ENCODE measurements around the gene ACOX1. TPM values are rescaled to one million over a fixed set of nuclear protein-coding genes. Genes with fewer than 3 reads are reported as not detected.
A peak's percentile ranks its signal among the peaks of the same experiment; 100 is the strongest.

The ACOX1 gene
- total RNA-seq, 1 experiment from 2014 or later: 40.9 TPM

DNA sequence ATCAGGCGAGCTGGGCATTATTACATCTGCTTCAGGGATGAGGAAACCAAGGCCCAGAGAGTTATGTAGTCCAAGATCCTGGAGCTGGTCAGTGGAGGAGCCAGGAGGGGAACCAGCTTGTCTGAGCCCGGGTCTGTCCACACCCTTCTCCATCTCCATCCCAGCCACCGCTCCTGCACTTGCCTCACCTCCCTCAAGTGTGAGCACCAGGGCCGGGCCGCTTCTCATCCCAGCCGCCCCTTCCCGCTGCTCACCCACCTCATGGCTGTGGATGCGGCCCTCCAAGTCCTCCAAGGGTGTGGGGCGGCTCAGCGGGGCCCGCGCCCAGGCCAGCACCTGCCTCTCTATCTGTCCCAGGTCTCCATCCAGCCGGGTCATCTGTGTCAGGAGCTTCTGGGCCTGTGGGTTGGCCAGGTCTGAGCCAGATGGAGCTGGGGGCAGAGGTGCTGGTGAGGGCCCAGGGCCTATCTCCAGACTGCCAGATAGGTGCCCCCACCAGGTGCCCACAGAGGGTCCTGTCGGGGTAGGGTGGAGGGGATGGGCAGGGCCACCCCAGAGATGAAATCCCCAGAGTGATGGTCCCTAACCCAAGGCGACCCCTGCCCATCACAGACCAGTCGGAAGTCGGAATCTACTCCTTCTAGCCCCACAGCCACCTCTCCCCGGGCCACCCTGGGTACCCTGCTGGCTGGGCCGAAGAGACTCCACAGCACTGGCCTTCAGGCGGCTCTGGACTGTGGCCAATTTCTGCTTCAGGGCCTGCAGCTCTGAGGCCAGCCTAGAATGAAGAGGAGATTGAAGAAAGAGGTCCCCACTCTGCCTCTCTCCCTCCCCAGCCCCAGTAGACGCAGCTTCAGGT, 38.7 kb upstream of the ACOX1 start (continued):
- TF ChIP-seq, protein P1, sequence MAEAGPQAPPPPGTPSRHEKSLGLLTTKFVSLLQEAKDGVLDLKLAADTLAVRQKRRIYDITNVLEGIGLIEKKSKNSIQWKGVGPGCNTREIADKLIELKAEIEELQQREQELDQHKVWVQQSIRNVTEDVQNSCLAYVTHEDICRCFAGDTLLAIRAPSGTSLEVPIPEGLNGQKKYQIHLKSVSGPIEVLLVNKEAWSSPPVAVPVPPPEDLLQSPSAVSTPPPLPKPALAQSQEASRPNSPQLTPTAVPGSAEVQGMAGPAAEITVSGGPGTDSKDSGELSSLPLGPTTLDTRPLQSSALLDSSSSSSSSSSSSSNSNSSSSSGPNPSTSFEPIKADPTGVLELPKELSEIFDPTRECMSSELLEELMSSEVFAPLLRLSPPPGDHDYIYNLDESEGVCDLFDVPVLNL (CRISPR knock-in tag; IDR thresholded peaks at IDR 0.05; ENCODE audit: borderline replicate concordance, low read depth): no peak
- TF ChIP-seq RELA (CRISPR knock-in tag; IDR thresholded peaks at IDR 0.05; ENCODE audit: borderline replicate concordance): no peak

DNA sequence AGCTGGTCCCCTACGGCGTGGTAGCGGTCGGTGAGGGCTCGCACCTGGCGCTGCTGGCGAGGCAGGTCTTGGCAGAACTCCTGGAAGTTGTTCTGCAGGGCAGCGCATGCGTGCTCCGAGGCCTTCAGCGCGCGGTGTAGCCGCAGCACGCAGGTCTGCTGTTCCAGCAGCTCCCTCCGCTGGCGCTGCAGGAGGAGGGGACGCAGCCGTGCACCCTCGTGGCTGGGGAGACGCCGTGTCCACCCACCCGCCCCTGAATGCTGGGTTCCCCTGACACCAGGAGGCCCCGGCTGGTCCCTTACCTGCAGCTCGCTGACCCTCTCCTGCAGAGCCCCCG, 35.9 kb upstream of the ACOX1 start:
- no peak overlapping the region for H3K4me3 Mint-ChIP-seq
- no peaks in the 10 kb centered on the region for H3K36me3 Mint-ChIP-seq
- DNase-seq (ENCODE audit: low spot score): no peak
- ATAC-seq: peak; percentile 4; the same call in 1 of the 2 replicates
- H3K9me3 Mint-ChIP-seq: no peaks in the 10 kb centered on the region
- ChIA-PET POLR2A (interaction anchor here (0.5 to 1.3 kb wide), 4 partner anchors 106 to 160 kb away, joined by 3 to 5 read pairs (median 4); partner anchors contain the start of gene MRPL38), CTCF (interaction anchor here (0.6 to 7.6 kb wide), 84 partner anchors 7 to 542 kb away, joined by 3 to 112 read pairs (median 6); partner anchors contain the start of genes ACOX1, CDK3, EVPL and FBF1)
- no peak overlapping the region for H3K27ac Mint-ChIP-seq
- 0 out of 2 replicates have a peak, but pooled peaks cover 2% of the 10 kb centered on the region for H3K4me1 Mint-ChIP-seq
- no peaks in the 10 kb centered on the region for H3K27me3 Mint-ChIP-seq (ENCODE audit: low read depth)
- TF ChIP-seq NFYB (CRISPR knock-in tag; conservative IDR thresholded peaks at IDR 0.05; ENCODE audit: low read depth): no peak
- TF ChIP-seq, protein P2, sequence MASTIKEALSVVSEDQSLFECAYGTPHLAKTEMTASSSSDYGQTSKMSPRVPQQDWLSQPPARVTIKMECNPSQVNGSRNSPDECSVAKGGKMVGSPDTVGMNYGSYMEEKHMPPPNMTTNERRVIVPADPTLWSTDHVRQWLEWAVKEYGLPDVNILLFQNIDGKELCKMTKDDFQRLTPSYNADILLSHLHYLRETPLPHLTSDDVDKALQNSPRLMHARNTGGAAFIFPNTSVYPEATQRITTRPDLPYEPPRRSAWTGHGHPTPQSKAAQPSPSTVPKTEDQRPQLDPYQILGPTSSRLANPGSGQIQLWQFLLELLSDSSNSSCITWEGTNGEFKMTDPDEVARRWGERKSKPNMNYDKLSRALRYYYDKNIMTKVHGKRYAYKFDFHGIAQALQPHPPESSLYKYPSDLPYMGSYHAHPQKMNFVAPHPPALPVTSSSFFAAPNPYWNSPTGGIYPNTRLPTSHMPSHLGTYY (CRISPR knock-in tag; IDR thresholded peaks at IDR 0.05): no peak
- no peak for TF ChIP-seq ZNF317 (CRISPR knock-in tag; IDR thresholded peaks at IDR 0.05; ENCODE audit: borderline replicate concordance, low read depth)
- TF ChIP-seq KAT7 (CRISPR knock-in tag; IDR thresholded peaks at IDR 0.05; ENCODE audit: borderline replicate concordance): no peak
- no peak for TF ChIP-seq MXD4 (CRISPR knock-in tag; IDR thresholded peaks at IDR 0.05; ENCODE audit: borderline replicate concordance)
- TF ChIP-seq, protein P3, sequence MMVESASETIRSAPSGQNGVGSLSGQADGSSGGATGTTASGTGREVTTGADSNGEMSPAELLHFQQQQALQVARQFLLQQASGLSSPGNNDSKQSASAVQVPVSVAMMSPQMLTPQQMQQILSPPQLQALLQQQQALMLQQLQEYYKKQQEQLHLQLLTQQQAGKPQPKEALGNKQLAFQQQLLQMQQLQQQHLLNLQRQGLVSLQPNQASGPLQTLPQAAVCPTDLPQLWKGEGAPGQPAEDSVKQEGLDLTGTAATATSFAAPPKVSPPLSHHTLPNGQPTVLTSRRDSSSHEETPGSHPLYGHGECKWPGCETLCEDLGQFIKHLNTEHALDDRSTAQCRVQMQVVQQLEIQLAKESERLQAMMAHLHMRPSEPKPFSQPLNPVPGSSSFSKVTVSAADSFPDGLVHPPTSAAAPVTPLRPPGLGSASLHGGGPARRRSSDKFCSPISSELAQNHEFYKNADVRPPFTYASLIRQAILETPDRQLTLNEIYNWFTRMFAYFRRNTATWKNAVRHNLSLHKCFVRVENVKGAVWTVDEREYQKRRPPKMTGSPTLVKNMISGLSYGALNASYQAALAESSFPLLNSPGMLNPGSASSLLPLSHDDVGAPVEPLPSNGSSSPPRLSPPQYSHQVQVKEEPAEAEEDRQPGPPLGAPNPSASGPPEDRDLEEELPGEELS (CRISPR knock-in tag; IDR thresholded peaks at IDR 0.05): no peak
- TF ChIP-seq PRRX2 (CRISPR knock-in tag; IDR thresholded peaks at IDR 0.05): no peak

DNA sequence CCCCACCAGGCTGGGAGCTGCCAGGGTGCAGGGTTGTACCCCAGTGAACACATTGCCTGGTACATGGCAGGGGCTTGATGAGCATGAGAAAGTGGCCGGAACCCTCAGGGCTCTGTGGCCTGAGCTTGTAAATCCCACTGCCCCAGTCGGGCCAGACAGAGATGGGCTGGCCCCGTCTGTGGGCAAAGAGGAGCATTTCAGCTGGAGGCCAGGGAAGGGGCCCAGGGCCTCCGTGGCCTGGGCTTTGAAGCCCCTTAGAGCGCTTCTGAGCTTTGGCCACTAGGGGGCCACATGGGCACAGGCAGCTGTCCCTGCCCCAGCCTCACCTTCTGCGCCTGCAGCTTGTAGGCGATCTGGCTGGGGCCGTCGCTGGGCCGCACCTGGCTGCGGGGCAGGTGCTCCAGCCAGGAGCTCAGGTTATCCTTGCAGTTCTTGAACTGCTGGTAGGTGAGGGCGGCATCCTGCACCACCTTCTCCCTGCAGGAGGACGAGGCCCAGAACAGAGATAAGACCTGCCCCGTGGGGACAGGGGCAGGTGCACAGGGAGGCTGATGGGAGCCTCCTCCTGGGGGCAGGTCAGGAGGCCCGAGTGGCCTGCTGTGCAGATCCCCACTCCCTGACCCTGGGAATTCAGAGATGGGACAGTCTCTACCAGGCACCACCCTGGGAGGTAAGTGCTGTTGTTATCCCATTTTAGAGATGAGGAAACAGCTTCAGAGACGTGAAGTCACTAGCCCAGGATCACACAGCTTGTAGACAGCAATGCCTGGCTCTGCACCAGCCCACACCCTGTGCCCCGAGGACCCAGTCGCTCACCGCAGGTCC, 35.3 kb upstream of the ACOX1 start:
- ChIA-PET POLR2A (interaction anchor here (0.5 to 1.3 kb wide), 4 partner anchors 107 to 161 kb away, joined by 3 to 5 read pairs (median 4); partner anchors contain the start of gene MRPL38), CTCF (interaction anchor here (0.5 to 7.6 kb wide), 103 partner anchors 8 to 542 kb away, joined by 3 to 112 read pairs (median 5); partner anchors contain the start of genes ACOX1, CDK3, EVPL and EXOC7)
- no peak for TF ChIP-seq CBFB (CRISPR knock-in tag; IDR thresholded peaks at IDR 0.05; ENCODE audit: low read depth)
- TF ChIP-seq NR2C2 (CRISPR knock-in tag; IDR thresholded peaks at IDR 0.05): no peak
- TF ChIP-seq, protein P1 (CRISPR knock-in tag; IDR thresholded peaks at IDR 0.05; ENCODE audit: borderline replicate concordance, low read depth): no peak
- TF ChIP-seq, protein P4, sequence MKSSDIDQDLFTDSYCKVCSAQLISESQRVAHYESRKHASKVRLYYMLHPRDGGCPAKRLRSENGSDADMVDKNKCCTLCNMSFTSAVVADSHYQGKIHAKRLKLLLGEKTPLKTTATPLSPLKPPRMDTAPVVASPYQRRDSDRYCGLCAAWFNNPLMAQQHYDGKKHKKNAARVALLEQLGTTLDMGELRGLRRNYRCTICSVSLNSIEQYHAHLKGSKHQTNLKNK (CRISPR knock-in tag; IDR thresholded peaks at IDR 0.05): no peak
- TF ChIP-seq, protein P5, sequence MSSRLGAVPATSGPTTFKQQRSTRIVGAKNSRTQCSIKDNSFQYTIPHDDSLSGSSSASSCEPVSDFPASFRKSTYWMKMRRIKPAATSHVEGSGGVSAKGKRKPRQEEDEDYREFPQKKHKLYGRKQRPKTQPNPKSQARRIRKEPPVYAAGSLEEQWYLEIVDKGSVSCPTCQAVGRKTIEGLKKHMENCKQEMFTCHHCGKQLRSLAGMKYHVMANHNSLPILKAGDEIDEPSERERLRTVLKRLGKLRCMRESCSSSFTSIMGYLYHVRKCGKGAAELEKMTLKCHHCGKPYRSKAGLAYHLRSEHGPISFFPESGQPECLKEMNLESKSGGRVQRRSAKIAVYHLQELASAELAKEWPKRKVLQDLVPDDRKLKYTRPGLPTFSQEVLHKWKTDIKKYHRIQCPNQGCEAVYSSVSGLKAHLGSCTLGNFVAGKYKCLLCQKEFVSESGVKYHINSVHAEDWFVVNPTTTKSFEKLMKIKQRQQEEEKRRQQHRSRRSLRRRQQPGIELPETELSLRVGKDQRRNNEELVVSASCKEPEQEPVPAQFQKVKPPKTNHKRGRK (CRISPR knock-in tag; IDR thresholded peaks at IDR 0.05; ENCODE audit: borderline replicate concordance): no peak
- TF ChIP-seq, protein P6, sequence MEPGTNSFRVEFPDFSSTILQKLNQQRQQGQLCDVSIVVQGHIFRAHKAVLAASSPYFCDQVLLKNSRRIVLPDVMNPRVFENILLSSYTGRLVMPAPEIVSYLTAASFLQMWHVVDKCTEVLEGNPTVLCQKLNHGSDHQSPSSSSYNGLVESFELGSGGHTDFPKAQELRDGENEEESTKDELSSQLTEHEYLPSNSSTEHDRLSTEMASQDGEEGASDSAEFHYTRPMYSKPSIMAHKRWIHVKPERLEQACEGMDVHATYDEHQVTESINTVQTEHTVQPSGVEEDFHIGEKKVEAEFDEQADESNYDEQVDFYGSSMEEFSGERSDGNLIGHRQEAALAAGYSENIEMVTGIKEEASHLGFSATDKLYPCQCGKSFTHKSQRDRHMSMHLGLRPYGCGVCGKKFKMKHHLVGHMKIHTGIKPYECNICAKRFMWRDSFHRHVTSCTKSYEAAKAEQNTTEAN (CRISPR knock-in tag; IDR thresholded peaks at IDR 0.05): no peak
- TF ChIP-seq, protein P7, sequence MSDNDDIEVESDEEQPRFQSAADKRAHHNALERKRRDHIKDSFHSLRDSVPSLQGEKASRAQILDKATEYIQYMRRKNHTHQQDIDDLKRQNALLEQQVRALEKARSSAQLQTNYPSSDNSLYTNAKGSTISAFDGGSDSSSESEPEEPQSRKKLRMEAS (CRISPR knock-in tag; IDR thresholded peaks at IDR 0.05): peak; percentile 59
- no peak for TF ChIP-seq CREB1 (CRISPR knock-in tag; IDR thresholded peaks at IDR 0.05)
- 0 out of 2 replicates have a peak, but pooled peaks have one; percentile 40 for TF ChIP-seq TEAD1 (CRISPR knock-in tag; IDR thresholded peaks at IDR 0.05)
- TF ChIP-seq HMGA2 (CRISPR knock-in tag; IDR thresholded peaks at IDR 0.05): no peak
- TF ChIP-seq ZNF317 (CRISPR knock-in tag; IDR thresholded peaks at IDR 0.05; ENCODE audit: borderline replicate concordance, low read depth): no peak

More for the DNA sequence above, 35.3 kb upstream of the ACOX1 start:
- Mint-ChIP-seq H3K36me3 (no peaks in the 10 kb centered on the region), H3K4me1 (0 out of 2 replicates have a peak, but pooled peaks cover 2% of the 10 kb centered on the region), H3K9me3 (peaks cover 5% of the 10 kb centered on the region; the same call in 1 of the 2 replicates), H3K27ac (no peak overlapping the region), H3K27me3 (ENCODE audit: low read depth) (no peaks in the 10 kb centered on the region), H3K4me3 (no peak overlapping the region)
- peak; percentile 94 for ATAC-seq
- DNase-seq (ENCODE audit: low spot score): peak; percentile 92

All from WTC11 (cell line).